GM19193 (cell line): ENCODE results near the gene MPP4.

Source experiments
- POLR2A ChIP-seq: IDR thresholded peaks from 4 replicates; pipeline ENCODE4 v1.6.1; 2011; ENCODE audit not compliant: insufficient read depth, insufficient read length; ENCODE audit errors: extremely low read depth

The MPP4 gene, protein sequence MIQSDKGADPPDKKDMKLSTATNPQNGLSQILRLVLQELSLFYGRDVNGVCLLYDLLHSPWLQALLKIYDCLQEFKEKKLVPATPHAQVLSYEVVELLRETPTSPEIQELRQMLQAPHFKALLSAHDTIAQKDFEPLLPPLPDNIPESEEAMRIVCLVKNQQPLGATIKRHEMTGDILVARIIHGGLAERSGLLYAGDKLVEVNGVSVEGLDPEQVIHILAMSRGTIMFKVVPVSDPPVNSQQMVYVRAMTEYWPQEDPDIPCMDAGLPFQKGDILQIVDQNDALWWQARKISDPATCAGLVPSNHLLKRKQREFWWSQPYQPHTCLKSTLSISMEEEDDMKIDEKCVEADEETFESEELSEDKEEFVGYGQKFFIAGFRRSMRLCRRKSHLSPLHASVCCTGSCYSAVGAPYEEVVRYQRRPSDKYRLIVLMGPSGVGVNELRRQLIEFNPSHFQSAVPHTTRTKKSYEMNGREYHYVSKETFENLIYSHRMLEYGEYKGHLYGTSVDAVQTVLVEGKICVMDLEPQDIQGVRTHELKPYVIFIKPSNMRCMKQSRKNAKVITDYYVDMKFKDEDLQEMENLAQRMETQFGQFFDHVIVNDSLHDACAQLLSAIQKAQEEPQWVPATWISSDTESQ

GRCh38 chr2:201698588-201699226 is at the start of gene MPP4:
Gene MPP4 (minus strand): TSS chr2:201698644. CDS start chr2:201693954, 4,690 bp downstream.
- no peak for TF ChIP-seq POLR2A

- no peak for TF ChIP-seq POLR2A
Measured at GRCh38 chr2:201746551-201746950, 48.1 kb upstream of the MPP4 start.

DNA sequence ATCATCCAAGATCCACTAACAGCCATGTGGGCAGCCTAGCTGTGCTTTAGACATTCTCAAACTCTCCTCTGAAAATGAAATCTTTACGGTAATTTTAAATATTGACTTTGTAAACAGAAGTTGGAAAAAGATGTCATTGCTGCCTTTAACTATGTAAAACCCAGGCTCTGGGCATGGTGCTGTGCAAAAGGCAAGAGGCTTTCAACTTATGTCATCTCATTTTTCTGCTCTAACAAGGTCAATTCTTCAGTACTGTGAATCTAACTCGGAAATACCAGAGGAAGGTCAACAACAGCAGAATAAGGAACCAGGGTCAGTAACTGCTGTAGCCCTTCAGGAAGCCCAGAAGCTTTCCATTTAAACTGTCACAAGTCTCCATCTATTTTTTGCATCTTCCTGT is 37.0 kb upstream of the MPP4 start:
- TF ChIP-seq POLR2A, result no peak

GRCh38 chr2:201734111-201734510 is 35.7 kb upstream of the MPP4 start:
- TF ChIP-seq POLR2A, result no peak

- no peak for TF ChIP-seq POLR2A
Measured at GRCh38 chr2:201733544-201733943, 35.1 kb upstream of the MPP4 start.

DNA sequence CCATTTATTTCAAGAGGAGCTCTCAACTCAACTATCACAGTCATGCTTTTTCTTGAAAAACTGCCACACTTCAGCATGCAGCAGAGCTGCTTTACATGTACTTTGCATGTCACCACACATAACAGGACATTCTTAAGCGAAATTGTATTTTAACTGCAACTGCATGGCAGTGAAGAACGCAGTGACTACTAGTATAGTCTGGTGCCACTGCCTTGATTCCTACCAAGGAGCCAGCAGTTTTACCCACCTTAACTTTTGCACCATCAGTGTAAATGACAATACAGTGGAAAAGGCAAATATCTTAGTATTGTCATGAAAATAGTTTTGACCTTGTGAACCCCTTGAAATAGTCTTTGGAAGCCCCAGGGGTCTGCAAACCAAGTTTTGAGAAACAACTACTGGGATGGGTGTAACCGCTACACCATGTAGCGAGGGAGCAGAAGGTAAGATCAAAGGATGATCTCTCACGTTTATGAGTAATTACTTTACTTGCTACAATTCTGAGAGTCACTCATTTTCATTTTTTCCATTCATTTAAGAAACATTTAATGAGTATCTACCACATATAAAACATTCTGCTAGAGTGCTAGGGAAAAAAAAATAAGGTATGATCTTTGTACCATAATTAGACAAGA is 32.3 kb upstream of the MPP4 start:
- TF ChIP-seq POLR2A, result no peak

DNA sequence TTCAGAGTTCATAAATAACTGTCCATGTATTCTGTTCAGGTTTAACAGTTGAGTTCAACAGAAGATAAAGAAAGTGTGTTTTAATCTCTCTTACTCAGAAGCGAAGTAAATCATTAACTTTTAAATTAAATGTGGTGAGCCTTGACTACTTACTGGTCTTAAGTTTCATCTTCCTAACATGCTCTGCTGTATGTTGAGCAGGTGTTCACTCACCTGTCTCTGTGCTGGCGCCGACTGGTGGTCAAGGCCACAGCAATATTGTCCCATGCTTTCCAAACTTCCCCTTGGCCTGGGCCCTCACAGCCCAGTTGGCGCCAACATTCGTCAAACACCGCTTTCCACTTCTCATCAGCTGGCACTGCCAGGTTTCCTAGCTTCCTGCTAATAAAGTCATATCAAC is 17.0 kb upstream of the MPP4 start:
- TF ChIP-seq POLR2A, result no peak

DNA sequence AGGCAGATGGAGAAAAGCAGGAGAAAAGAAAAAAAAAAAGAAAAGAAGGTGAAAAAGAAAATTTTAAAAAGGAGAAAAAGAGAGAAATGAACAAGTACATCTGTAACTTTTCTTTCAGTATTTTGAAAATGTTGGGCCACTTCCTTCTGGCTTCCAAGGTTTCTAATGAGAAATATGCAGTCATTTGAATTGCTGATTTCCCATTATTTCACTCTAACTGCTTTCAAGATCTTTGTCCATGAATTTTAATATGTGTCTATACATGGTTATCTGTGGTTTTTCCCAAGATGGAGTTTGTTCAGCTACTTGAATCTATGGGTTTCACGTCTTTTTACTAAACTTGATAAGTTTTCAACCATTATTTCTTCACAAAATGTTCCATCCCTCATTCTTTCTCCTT is 14.3 kb upstream of the MPP4 start:
- no peak for TF ChIP-seq POLR2A

DNA sequence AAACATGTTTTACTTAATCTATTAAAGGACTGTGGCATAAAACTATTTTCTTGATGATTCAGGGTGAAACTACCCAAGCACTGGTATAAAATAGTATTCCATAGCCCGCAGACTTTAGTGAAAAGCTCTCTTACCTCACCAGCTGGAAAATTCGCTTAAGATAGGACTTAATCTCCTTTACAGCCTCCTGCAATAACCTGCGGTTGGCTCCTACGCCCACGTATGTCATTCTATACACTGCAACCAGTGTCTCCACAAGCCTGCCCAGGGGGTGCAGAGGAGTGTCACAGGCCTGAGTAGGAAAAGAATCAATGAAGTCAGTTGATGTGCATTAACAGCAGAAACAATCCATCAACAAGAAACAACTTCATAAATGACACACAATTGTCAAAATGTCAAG is 11.3 kb upstream of the MPP4 start:
- TF ChIP-seq POLR2A, result no peak

DNA sequence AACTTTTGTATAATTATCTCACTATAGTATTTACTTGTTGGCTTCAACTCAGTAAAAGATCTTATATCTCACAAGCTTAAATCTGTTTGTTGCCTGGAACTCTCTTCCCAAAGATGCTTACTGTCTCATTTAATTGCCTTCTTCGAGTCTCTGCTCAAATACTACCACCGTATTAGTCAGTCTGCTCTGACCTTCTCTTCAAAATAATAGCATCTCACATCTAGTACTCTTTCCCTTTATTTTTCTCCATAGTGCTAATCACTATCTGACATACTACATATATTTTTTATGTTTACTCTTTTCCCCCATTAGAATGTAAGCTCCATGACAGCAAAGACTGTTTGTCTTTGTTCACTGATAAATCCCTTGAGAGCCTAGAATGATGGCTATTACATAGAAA is 10.6 kb upstream of the MPP4 start:
- TF ChIP-seq POLR2A, result no peak

DNA sequence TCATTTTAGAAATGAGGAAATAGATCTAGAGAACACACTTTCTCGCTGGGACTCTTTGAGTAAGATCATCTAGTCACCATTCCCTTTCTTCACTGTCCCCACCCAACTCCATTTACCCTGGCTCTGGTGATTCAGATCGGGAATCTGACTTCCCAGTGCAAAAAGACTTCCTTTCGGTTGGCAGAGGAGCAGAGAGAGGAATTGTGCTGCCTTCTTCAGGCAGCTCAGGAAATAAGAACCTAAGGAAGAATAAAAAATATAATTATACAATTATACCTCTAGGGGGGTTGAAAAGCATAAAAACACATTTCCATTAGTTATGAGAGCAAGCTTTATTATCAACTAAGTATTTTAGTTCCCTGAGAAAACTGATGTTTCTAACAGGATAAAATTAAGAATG is 9.3 kb upstream of the MPP4 start:
- no peak for TF ChIP-seq POLR2A

DNA sequence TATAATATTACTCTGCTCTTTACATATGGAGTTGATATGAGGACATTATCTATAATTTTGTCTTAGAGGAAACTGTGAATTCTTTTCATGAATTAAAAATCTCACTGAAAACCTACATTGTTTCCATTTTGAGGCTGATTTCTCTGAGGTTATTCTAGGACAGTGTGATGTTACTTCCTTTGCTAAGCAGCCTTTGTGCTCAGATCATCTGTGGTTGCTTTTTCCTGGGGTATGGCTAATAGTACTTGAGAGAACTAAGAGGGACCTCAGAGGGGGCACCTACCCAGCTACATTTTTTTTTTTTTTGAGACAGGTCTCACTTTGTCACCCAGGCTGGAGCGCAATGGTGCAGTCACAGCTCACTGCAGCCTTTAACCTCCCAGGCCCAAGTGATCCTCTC is 8.7 kb upstream of the MPP4 start:
- TF ChIP-seq POLR2A, result no peak

DNA sequence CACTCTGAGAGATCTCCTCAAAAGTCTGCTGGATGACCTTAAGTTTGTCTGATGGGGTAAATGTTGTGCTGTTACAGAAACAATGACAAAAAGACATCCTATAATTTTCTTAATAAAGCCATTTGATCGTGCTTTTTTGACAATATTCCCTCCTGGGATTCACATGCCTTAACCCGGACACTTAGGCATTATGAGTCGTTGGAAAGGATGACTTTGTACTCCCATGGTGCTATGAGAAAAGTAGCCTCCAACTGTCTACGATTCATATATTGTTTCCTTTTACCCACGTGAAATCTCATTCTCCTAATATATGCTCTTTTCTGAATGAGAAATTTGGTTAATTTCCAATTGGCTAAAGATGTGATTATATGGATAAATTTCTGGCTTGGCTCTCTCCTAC is 6.1 kb upstream of the MPP4 start:
- TF ChIP-seq POLR2A, result no peak

- no peak for TF ChIP-seq POLR2A
Measured at GRCh38 chr2:201701646-201702045, 3.2 kb upstream of the MPP4 start.

DNA sequence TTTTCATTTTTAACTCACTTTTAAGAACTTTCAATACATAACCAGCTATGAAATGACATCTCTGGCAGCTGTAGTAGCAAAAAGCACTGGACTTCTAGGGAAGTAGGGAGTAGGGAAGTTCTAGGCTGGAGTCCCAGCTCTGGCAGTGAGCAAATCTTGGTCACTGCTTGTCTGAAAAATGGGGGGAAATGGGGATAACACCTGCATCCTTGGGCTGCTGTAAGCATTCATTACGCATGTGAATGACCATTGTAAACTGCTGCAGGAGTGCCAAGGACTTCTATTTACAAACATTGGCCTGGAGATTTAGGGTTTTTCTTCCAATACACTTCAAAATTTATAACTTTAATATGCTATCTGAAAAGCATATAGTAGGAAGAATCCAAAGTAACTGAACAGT is 972 bp upstream of the MPP4 start:
- no peak for TF ChIP-seq POLR2A
